MM.1S (cell line): ENCODE measurements around the gene ZNF488.

ENCODE experiments used
- CTCF ChIP-seq: fragments of 300-600 bp; sonication (generic); IDR thresholded peaks from 2 replicates; pipeline ENCODE4 v1.5.1; 2016; ENCODE audit warnings: antibody characterized with exemption, low read length, mixed read lengths
- EZH2 ChIP-seq: fragments of 300-600 bp; sonication (generic); optimal IDR thresholded peaks from 2 replicates; pipeline ENCODE3; 2017; ENCODE audit warnings: low read depth, mild to moderate bottlenecking, antibody characterized with exemption, low read length, mixed read lengths
- EZH2phosphoT487 ChIP-seq: fragments of 300-600 bp; sonication (generic); IDR thresholded peaks from 2 replicates; pipeline ENCODE4 v1.6.1; 2018; ENCODE audit warnings: antibody characterized with exemption, low read length

- no peak for TF ChIP-seq EZH2phosphoT487
- TF ChIP-seq CTCF, result no peak
- no peak for TF ChIP-seq EZH2
Observed at GRCh38 chr10:47371629-47372485, 12.2 kb downstream of the ZNF488 start.
